K562 (cell line): ENCODE results near the gene UBLCP1. TPM values are rescaled to one million over a fixed set of nuclear protein-coding genes. Genes with fewer than 3 reads are reported as not detected.

ENCODE experiments used
- ATF7 ChIP-seq: fragments of 450-650 bp; IDR thresholded peaks from 2 replicates; pipeline ENCODE4 v1.7.1; 2014; ENCODE audit warnings: mild to moderate bottlenecking, moderate library complexity
- DLX4 ChIP-seq: fragments of 250-450 bp; sonication (Bioruptor Pico); IDR thresholded peaks from 2 replicates; pipeline ENCODE4 v1.6.1; 2021; ENCODE audit warnings: mild to moderate bottlenecking
- KLF10 ChIP-seq: fragments of 250-450 bp; sonication (Bioruptor Pico); IDR thresholded peaks from 2 replicates; pipeline ENCODE4 v1.6.1; 2021; ENCODE audit warnings: matching md5 sums
- MEIS2 ChIP-seq: fragments of 450-650 bp; IDR thresholded peaks from 2 replicates; pipeline ENCODE4 v1.6.1; 2014; ENCODE audit warnings: mild to moderate bottlenecking; ENCODE audit not compliant: partially characterized antibody
- MYBL2 ChIP-seq, 2 experiments: fragments of 450-650 bp in 1 of 2; sonication (generic) in 1 of 2; formaldehyde crosslinking in 1 of 2; IDR thresholded peaks; 2 replicates each; pipeline versions ENCODE4 v1.6.1 to v1.8.1; 2017 to 2022; ENCODE audit warnings: borderline replicate concordance in 1 of 2, inconsistent platforms in 1 of 2, low read depth in 1 of 2, mild to moderate bottlenecking in 1 of 2, missing genetic modification reagents in 1 of 2, moderate library complexity in 1 of 2
- NCOR1 ChIP-seq: fragments of 450-650 bp; IDR thresholded peaks from 2 replicates; pipeline ENCODE4 v1.6.1; 2016; ENCODE audit warnings: mild to moderate bottlenecking, moderate library complexity
- NR2C1 ChIP-seq, 2 experiments: fragments of 450-650 bp; IDR thresholded peaks; 2 replicates each; pipeline ENCODE4 v1.6.1; 2017; ENCODE audit warnings: mild to moderate bottlenecking in 2 of 2, antibody characterized with exemption in 1 of 2, inconsistent platforms in 1 of 2, missing compliant biosample characterization in 1 of 2, missing genetic modification characterization in 1 of 2
- PHF8 ChIP-seq: fragments of 200-600 bp; sonication (generic); IDR thresholded peaks from 2 replicates; pipeline ENCODE4 v1.6.1; 2012; ENCODE audit warnings: mixed run types, mild to moderate bottlenecking, inconsistent platforms, low read length, moderate library complexity, borderline replicate concordance
- TEAD4 ChIP-seq, 2 experiments: sonication (generic) in 1 of 2; formaldehyde crosslinking in 1 of 2; IDR thresholded peaks; 2 replicates each; pipeline versions ENCODE4 v1.6.1 to v1.8.0; 2012 to 2022; ENCODE audit warnings: borderline replicate concordance in 1 of 2, inconsistent platforms in 1 of 2, low read length in 1 of 2, mild to moderate bottlenecking in 1 of 2, missing genetic modification reagents in 1 of 2
- ZBTB26 ChIP-seq: fragments of 450-650 bp; formaldehyde crosslinking; IDR thresholded peaks from 2 replicates; pipeline ENCODE4 v1.4.0; 2022; ENCODE audit warnings: missing genetic modification characterization
- ZNF395 ChIP-seq: fragments of 200-800 bp; sonication (Bioruptor generic); IDR thresholded peaks from 2 replicates; pipeline ENCODE4 v1.6.1; 2017; ENCODE audit warnings: missing genetic modification characterization, missing compliant biosample characterization
- ZNF592 ChIP-seq: fragments of 450-650 bp; IDR thresholded peaks from 2 replicates; pipeline ENCODE4 v1.6.1; 2017; ENCODE audit warnings: antibody characterized with exemption, mild to moderate bottlenecking
- polyA plus RNA-seq, 8 experiments: library from polyadenylated mRNA; depleted of rRNA in 4 of 8; stranded (reverse) in 5 of 8; unstranded in 3 of 8; fragments of >200 nt; fragmentation: Nextera tagmentation in 2 of 8; fragmentation: Illumina TruSeq in 1 of 8; extraction: Ambion mirVana in 2 of 8; extraction: Trizol in 1 of 8; gene quantifications; 2 replicates each; pipeline versions ENCODE4 v1.2.1 to v1.2.3, GENCODE V29; 2011 to 2014; ENCODE audit warnings: inconsistent platforms in 1 of 8, missing spikeins in 1 of 8
- total RNA-seq, 7 experiments: library from RNA; depleted of rRNA in 6 of 7; stranded (reverse); fragments of >200 nt in 6 of 7; fragmentation: Illumina TruSeq in 2 of 7; extraction: Trizol in 2 of 7; gene quantifications; 2 replicates each; pipeline versions ENCODE4 v1.2.1 to v1.2.3, GENCODE V29; 2011 to 2021; ENCODE audit warnings: low replicate concordance in 1 of 7
- TF ChIP-seq, protein P1 (sequence below): fragments of 450-650 bp; IDR thresholded peaks from 2 replicates; pipeline ENCODE4 v1.6.1; 2016; ENCODE audit warnings: antibody characterized with exemption

Gene UBLCP1
- total and polyA plus RNA-seq, 9 of the 15 experiments (the other 6 are each of a cell fraction or from before 2014, with no cell fraction given) = 18.8 to 39.8 (median 30.2) TPM

GRCh38 chr5:159262859-159263568, at the start of gene UBLCP1 (continued):
- TF ChIP-seq ZNF592 = 0 out of 2 replicates have a peak, but pooled peaks have one; percentile 51
- TF ChIP-seq KLF10 (CRISPR knock-in tag) = no peak
- peak; percentile 86 for TF ChIP-seq ATF7
- TF ChIP-seq NR2C1 (IDR thresholded peaks at IDR 0.05) = peak; percentile 65
- TF ChIP-seq NR2C1 (tag; IDR thresholded peaks at IDR 0.05) = peak; percentile 65
- no peak for TF ChIP-seq NCOR1
- TF ChIP-seq TEAD4 (IDR thresholded peaks at IDR 0.05; ENCODE audit: low read length) = peak; percentile 58
- no peak for TF ChIP-seq TEAD4 (CRISPR knock-in tag; IDR thresholded peaks at IDR 0.05; ENCODE audit: borderline replicate concordance)
- TF ChIP-seq MEIS2 = peak; percentile 46
- peak; percentile 92; the same call in 1 of the 2 replicates for TF ChIP-seq ZNF395 (CRISPR knock-in tag)
- TF ChIP-seq, protein P1, sequence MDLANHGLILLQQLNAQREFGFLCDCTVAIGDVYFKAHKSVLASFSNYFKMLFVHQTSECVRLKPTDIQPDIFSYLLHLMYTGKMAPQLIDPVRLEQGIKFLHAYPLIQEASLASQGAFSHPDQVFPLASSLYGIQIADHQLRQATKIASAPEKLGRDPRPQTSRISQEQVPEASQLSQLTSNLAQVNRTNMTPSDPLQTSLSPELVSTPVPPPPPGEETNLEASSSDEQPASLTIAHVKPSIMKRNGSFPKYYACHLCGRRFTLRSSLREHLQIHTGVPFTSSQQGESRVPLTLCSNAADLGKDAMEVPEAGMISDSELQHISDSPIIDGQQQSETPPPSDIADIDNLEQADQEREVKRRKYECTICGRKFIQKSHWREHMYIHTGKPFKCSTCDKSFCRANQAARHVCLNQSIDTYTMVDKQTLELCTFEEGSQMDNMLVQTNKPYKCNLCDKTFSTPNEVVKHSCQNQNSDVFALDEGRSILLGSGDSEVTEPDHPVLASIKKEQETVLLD = peak; percentile 55; the same call in 1 of the 2 replicates
- no peak for TF ChIP-seq ZBTB26
- peak; percentile 97 for TF ChIP-seq PHF8
- peak; percentile 88 for TF ChIP-seq MYBL2 (IDR thresholded peaks at IDR 0.05; ENCODE audit: low read depth)
- no peak for TF ChIP-seq MYBL2 (CRISPR knock-in tag; IDR thresholded peaks at IDR 0.05; ENCODE audit: borderline replicate concordance)
- no peak for TF ChIP-seq DLX4 (CRISPR knock-in tag)
